GM12864 (cell line): ENCODE results near the gene KIAA1328.

Experiments used
- DNase-seq: peaks from one replicate; pipeline ENCODE4 v3.0.0-alpha.2; 2011; ENCODE audit warnings: low read depth
- H3K4me3 ChIP-seq: 2 replicates; pipeline ENCODE4 v1.5.1; 2011; ENCODE audit warnings: mild to moderate bottlenecking, low read depth, low read length, control low read depth
- CTCF ChIP-seq: IDR thresholded peaks from 2 replicates; pipeline ENCODE4 v1.5.1; 2011; ENCODE audit warnings: low read depth, mild to moderate bottlenecking, moderate library complexity, low read length, control low read depth, inconsistent platforms; ENCODE audit errors: missing control alignments

KIAA1328 gene

DNA sequence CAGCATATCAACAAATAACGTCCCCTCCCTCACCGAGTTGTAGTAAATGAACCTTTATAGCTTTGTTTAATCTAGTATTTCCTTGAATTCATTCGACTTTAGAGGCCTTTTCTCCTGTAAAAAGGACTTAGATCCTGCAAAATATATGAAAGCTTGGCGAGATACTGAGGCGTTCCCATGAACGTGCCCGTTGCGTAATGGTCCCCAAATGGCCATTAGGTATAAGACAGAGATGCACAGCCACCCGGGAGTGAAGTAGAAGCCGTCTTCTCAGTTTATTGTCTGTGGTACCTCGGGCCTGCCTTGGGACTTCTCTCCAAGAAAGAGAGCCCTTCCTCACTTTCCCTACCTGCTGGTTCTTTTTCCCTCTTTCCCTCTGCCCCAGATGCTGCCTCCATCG, 426.0 kb downstream of the KIAA1328 start:
- TF ChIP-seq CTCF, result no peak
- H3K4me3 ChIP-seq, result no peak overlapping the region
- DNase-seq, result no peak

- H3K4me3 ChIP-seq, result no peak overlapping the region
- DNase-seq, result no peak
- no peak for TF ChIP-seq CTCF
Measured at GRCh38 chr18:37258131-37258530, 429.2 kb downstream of the KIAA1328 start.

GRCh38 chr18:37258819-37259218, 429.9 kb downstream of the KIAA1328 start:
- no peak overlapping the region for H3K4me3 ChIP-seq
- TF ChIP-seq CTCF, result no peak
- DNase-seq, result no peak

GRCh38 chr18:37259711-37260110, 430.8 kb downstream of the KIAA1328 start:
- H3K4me3 ChIP-seq, result no peak overlapping the region
- TF ChIP-seq CTCF, result no peak
- DNase-seq, result no peak

DNA sequence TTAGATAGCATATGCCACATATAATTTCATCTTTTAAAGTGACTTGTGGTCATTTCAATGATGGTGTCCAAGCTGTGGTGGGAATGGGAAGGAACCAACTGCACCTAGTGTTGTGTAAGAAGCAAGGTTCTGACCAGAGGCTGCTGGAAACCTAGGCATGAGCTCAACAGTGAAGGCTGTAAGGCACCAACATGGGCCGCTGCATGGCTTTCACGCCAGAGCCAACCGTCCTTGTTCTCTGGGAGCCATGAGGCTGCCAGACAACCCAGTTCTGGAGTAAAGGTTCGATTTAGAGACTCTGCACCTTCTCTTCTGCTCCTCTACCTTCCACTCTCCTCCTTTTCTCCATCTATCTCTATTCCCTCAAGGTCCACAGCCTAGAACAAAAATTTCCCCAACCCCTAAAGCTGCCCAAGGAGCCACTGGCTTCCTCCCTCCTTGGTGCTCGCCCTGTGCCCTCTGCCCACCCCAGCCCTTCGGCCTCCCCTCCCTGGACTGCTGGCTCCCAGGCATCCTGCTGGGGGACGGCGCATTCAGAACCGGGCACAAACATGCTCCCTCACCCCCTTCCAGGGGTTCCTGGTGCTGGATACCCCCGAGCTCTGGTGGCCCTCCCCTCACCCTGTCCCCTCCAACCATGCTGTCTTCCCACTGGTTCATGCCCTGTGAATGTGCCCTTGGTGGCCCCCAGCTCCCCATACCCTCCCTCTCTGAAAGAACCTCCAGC, 431.6 kb downstream of the KIAA1328 start:
- no peak for DNase-seq
- no peak overlapping the region for H3K4me3 ChIP-seq
- no peak for TF ChIP-seq CTCF

DNA sequence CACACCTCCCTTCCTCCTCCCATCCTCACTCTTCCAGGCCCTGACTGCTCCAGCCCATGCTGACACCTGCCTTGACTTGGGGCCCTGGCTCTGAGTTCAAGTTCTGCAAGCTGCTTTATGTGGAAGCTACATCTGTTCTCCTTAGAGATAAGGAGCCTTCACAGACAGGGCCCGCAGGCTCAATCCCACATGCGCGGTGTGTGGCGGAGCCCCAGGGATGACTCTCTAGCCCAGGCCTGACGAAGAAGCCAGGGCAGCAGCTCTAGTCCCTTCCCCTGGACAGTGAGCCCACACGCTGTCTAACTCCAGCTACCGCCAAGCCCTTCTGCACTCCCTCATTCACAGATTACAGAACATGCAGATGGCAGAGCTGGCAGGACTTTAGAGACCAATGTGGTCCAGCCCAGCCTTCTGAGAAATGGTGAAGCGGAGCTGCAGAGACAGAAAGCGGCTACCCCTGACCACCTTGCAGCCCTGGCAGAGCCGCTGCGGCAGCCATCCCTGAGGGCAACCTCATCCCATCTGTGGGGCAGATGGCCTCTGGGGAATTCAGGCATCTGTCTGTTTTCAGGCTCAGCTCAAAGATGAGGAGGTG, 432.4 kb downstream of the KIAA1328 start:
- DNase-seq, result no peak
- TF ChIP-seq CTCF, result no peak
- H3K4me3 ChIP-seq, result no peak overlapping the region

DNA sequence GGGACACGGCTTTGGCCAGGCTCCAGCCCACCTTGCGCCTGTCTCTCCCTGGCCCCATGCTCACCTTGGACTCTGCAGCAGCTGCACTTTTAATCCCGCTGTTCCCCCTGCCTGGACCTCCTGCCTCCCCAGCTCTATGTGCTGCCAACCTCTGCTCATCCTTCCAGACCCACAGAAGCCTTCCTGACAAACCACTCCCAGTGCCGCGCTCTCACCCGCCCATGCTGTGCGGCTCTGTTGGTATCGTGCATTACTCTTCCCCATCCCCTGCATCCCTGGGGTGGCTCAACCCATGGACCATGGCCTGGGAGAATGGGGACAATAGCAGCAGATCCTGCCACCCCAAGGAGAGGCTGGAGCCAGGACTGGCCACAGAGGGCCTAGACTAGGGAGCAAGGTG, 433.1 kb downstream of the KIAA1328 start:
- H3K4me3 ChIP-seq, result no peak overlapping the region
- DNase-seq, result no peak
- TF ChIP-seq CTCF, result no peak
